Endothelial cell of umbilical vein (primary cell): ENCODE data around the gene VGLL4. TPM values are rescaled to one million over a fixed set of nuclear protein-coding genes. Genes with fewer than 3 reads are reported as not detected.

ENCODE experiments used
- BruUV-seq: library from RNA; stranded (reverse); fragments of 400-500 nt; replicated peaks from 2 replicates; lab custom pipeline; 2021; lab: Mats Ljungman, UMichigan
- CTCF ChIA-PET: fragments of 300-600, 350-600 bp; sonication (Branson Sonifier 250); formaldehyde crosslinking; loops from one replicate; lab custom pipeline; 2021; ENCODE audit warnings: antibody characterized with exemption, inconsistent platforms; lab: Charles Lee
- POLR2A ChIA-PET: fragments of 300-600, 350-600 bp; sonication (Branson Sonifier 250); formaldehyde crosslinking; loops from one replicate; lab custom pipeline; 2021; ENCODE audit warnings: antibody characterized with exemption, inconsistent platforms; lab: Charles Lee
- DNase-seq: peaks from one replicate; pipeline ENCODE4 v3.0.0-alpha.2; 2011; ENCODE audit warnings: low read depth, low spot score
- FAIRE-seq: peaks from 2 replicates; lab custom pipeline; 2011; peaks lifted over from hg19 to GRCh38; lab: Jason Lieb, UNC
- H2AFZ ChIP-seq: 2 replicates; pipeline ENCODE4 v1.6.0; 2012; ENCODE audit warnings: low read depth, low read length, control low read depth, inconsistent platforms
- H3K27ac ChIP-seq: 2 replicates; pipeline ENCODE4 v1.5.1; 2011; ENCODE audit warnings: low read depth, mild to moderate bottlenecking, control low read depth, low read length, moderate library complexity; ENCODE audit not compliant: insufficient read depth
- H3K27me3 ChIP-seq, 2 experiments: 2 replicates each; pipeline versions ENCODE4 v1.6.0 to v1.6.1; 2011; ENCODE audit warnings: low read length in 2 of 2, mixed read lengths in 1 of 2; ENCODE audit not compliant: control insufficient read depth in 2 of 2, insufficient read depth in 2 of 2
- H3K36me3 ChIP-seq, 2 experiments: 2 replicates in 1 of 2; 3 replicates in 1 of 2; pipeline ENCODE4 v1.5.1; 2011; ENCODE audit warnings: low read length in 2 of 2, mild to moderate bottlenecking in 1 of 2, moderate library complexity in 1 of 2; ENCODE audit not compliant: control insufficient read depth in 2 of 2, insufficient read depth in 2 of 2; ENCODE audit errors: extremely low read depth in 1 of 2
- H3K4me1 ChIP-seq: 3 replicates; pipeline ENCODE4 v1.5.1; 2011; ENCODE audit warnings: mild to moderate bottlenecking, low read length; ENCODE audit not compliant: control insufficient read depth, insufficient read depth; ENCODE audit errors: extremely low read depth
- H3K4me2 ChIP-seq: 2 replicates; pipeline ENCODE4 v1.6.1; 2011; ENCODE audit warnings: low read length, control low read depth, mixed read lengths; ENCODE audit not compliant: insufficient read depth
- H3K4me3 ChIP-seq, 3 experiments: fragments of 200-600 bp in 1 of 3; sonication (generic), shearing (Covaris generic) in 1 of 3; replicated peaks in 1 of 3; 2 replicates each; pipeline ENCODE4 v1.5.1; 2011 to 2016; ENCODE audit warnings: control low read depth in 3 of 3, low read length in 3 of 3, mild to moderate bottlenecking in 2 of 3, inconsistent platforms in 1 of 3, low read depth in 1 of 3, moderate library complexity in 1 of 3; ENCODE audit not compliant: insufficient read depth in 1 of 3
- H3K79me2 ChIP-seq: 2 replicates; pipeline ENCODE4 v1.6.0; 2012; ENCODE audit warnings: low read length, inconsistent platforms; ENCODE audit not compliant: control insufficient read depth, insufficient read depth
- H3K9ac ChIP-seq: replicated peaks from 2 replicates; pipeline ENCODE3; 2011; ENCODE audit warnings: low read length, control low read depth; ENCODE audit not compliant: insufficient read depth; ENCODE audit errors: extremely low read depth
- H3K9me1 ChIP-seq: replicated peaks from 3 replicates; pipeline ENCODE4 v1.6.0; 2011; ENCODE audit warnings: mild to moderate bottlenecking, low read length; ENCODE audit not compliant: control insufficient read depth, insufficient read depth; ENCODE audit errors: extremely low read depth
- H3K9me3 ChIP-seq: replicated peaks from 2 replicates; pipeline ENCODE4 v1.5.1; 2012; ENCODE audit warnings: low read length, inconsistent platforms; ENCODE audit not compliant: control insufficient read depth, insufficient read depth
- H4K20me1 ChIP-seq: replicated peaks from 2 replicates; pipeline ENCODE3; 2011; ENCODE audit warnings: mild to moderate bottlenecking, low read length; ENCODE audit not compliant: control insufficient read depth, insufficient read depth; ENCODE audit errors: extremely low read depth
- EZH2 ChIP-seq: IDR thresholded peaks from 2 replicates; pipeline ENCODE4 v1.6.1; 2012; ENCODE audit warnings: borderline replicate concordance, low read depth, mild to moderate bottlenecking, moderate library complexity, low read length, inconsistent platforms; ENCODE audit not compliant: severe bottlenecking
- FOS ChIP-seq: IDR thresholded peaks from 2 replicates; pipeline ENCODE4 v1.6.1; 2011; ENCODE audit warnings: mild to moderate bottlenecking, low read length, moderate library complexity, borderline replicate concordance; ENCODE audit not compliant: insufficient read depth
- dilution Hi-C: fragments of 300-500 bp; cut with MboI; formaldehyde crosslinking; loops from one replicate; pipeline ENCODE4 v1.15.0; 2019; ENCODE audit warnings: low sequenced_read_pairs; ENCODE audit not compliant: extremely low pct_ligation_motif_present
- intact Hi-C: fragments of 100-400 bp; cut with micrococcal nuclease; formaldehyde crosslinking; loops from one replicate; pipeline ENCODE4 v1.10.0; 2022
- polyA plus RNA-seq, 4 experiments: library from polyadenylated mRNA; depleted of rRNA in 3 of 4; stranded (reverse) in 3 of 4; unstranded in 1 of 4; fragments of >200 nt; gene quantifications; 2 replicates each; pipeline versions ENCODE4 v1.2.1 to v1.2.3, GENCODE V29; 2011 to 2012; ENCODE audit warnings: missing spikeins in 1 of 4
- total RNA-seq: library from RNA; stranded (reverse); gene quantifications from 2 replicates; pipeline ENCODE4 v1.2.3, GENCODE V29; 2021
- TF ChIP-seq, protein P1 (sequence below), 2 donors: IDR thresholded peaks; 1 replicate in 1 of 2; 2 replicates in 1 of 2; pipeline ENCODE4 v1.5.1; 2011; ENCODE audit warnings: low read length in 2 of 2, mild to moderate bottlenecking in 2 of 2, moderate library complexity in 2 of 2, control low read depth in 1 of 2, inconsistent platforms in 1 of 2, low read depth in 1 of 2; ENCODE audit not compliant: insufficient read depth in 1 of 2; ENCODE audit errors: extremely low read depth in 1 of 2

Gene VGLL4
- total and polyA plus RNA-seq, 2 donors (not counting 3 experiments of a cell fraction or from before 2014, with no cell fraction given), result 67.0 to 78.9 TPM

DNA sequence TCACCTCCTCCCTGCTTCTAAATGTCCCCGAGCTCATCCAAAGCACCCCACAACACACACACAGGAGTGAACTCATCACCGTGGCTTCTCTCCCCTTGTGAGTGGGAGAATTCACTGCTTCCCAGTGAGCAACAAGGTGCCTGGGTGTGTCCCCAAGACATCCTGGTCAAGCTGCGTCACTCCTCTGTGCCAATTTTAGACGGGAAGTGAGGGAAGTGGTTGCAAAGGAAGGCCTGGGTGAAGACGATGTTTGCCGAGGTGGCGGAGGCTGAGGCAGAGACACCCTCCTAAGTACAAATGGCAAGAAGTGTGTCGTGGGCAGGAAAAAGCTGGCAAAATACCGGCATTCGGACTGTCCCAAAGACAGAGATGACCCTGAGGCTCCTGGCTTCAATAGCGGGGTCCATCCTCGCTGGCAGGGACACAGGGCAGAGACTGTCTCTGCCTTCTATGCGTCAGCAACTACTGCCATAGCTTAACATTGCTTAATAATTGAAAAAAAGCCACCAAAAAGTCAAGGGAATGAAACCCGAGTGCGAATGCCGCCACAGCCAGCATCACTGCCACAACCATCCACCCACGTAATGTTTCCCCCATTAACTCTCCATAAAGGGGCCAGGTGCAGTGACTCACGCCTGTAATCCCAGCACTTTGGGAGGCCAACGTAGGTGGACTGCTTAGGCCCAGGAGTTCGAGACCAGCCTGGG lies 72.8 kb downstream of the VGLL4 start:
- H3K9me1 ChIP-seq, result no peaks in the 10 kb centered on the region
- FAIRE-seq (peak; percentile 85), DNase-seq (peak; percentile 59)
- H2AFZ ChIP-seq, result no peak overlapping the region
- dilution Hi-C loops, result no loop called here
- no peaks in the 10 kb centered on the region for H4K20me1 ChIP-seq
- H3K36me3 ChIP-seq, result peaks cover 8 to 21% of the 10 kb centered on the region in 2 experiments
- H3K4me3 ChIP-seq, result no peak overlapping the region
- H3K9ac ChIP-seq, result peak overlapping the region; percentile 48
- intact Hi-C loops, result no loop called here
- peak overlapping the region; percentile 97 for H3K27ac ChIP-seq
- ChIA-PET CTCF (interaction anchor here (4.4 kb wide), 1 partner anchor 192 kb away, joined by 21 read pairs; no protein-coding TSS in a partner anchor), POLR2A (no interaction called here)
- H3K4me1 ChIP-seq, result peaks cover 53% of the 10 kb centered on the region
- H3K79me2 ChIP-seq, result peaks cover 79% of the 10 kb centered on the region
- TF ChIP-seq, protein P1, sequence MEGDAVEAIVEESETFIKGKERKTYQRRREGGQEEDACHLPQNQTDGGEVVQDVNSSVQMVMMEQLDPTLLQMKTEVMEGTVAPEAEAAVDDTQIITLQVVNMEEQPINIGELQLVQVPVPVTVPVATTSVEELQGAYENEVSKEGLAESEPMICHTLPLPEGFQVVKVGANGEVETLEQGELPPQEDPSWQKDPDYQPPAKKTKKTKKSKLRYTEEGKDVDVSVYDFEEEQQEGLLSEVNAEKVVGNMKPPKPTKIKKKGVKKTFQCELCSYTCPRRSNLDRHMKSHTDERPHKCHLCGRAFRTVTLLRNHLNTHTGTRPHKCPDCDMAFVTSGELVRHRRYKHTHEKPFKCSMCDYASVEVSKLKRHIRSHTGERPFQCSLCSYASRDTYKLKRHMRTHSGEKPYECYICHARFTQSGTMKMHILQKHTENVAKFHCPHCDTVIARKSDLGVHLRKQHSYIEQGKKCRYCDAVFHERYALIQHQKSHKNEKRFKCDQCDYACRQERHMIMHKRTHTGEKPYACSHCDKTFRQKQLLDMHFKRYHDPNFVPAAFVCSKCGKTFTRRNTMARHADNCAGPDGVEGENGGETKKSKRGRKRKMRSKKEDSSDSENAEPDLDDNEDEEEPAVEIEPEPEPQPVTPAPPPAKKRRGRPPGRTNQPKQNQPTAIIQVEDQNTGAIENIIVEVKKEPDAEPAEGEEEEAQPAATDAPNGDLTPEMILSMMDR (IDR thresholded peaks at IDR 0.05; ENCODE audit: extremely low read depth in 1 of 2, insufficient read depth in 1 of 2, low read depth in 1 of 2, low read length in 2 of 2), result no peak
- TF ChIP-seq FOS, result peak; percentile 15
- no peak for TF ChIP-seq EZH2
- no TSS peak for BruUV-seq
- peak overlapping the region; percentile 48 for H3K4me2 ChIP-seq
- H3K27me3 ChIP-seq, result no peaks in the 10 kb centered on the region
- H3K9me3 ChIP-seq, result no peaks in the 10 kb centered on the region

DNA sequence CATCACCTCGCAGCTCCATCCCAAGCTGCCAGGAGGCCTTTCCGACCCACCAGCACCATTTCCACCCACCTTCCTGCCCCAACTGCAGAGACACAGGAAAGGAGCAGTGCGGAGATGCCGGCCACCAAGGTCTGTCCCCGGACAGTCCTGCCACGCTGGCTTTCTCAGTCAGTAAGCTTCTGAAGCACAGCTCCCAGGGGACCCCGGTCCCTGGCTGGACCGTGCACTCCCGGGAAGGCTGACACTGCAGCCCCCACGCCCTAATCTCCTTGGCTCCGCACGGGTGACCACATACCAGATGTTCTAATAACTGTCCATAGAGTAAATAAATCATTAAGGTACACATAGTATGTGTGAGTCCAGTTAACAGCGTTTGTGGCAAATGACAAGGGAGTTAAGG lies 73.5 kb downstream of the VGLL4 start:
- ChIA-PET POLR2A (no interaction called here), CTCF (interaction anchor here (1.1 to 4.4 kb wide), 3 partner anchors 21 to 191 kb away, joined by 3 to 21 read pairs (median 6); no protein-coding TSS in a partner anchor)
- intact Hi-C loops (no loop called here), dilution Hi-C loops (no loop called here)
- Histone ChIP-seq H3K27me3 (no peaks in the 10 kb centered on the region), H3K4me1 (peaks cover 53% of the 10 kb centered on the region), H3K9ac (peak overlapping the region; percentile 48), H3K4me2 (no peak overlapping the region), H3K4me3 (no peak overlapping the region), H2AFZ (no peak overlapping the region), H3K79me2 (peaks cover 80% of the 10 kb centered on the region), H3K27ac (peak overlapping the region; percentile 97), H3K36me3 (peaks cover 8 to 24% of the 10 kb centered on the region in 2 experiments), H3K9me3 (no peaks in the 10 kb centered on the region), H3K9me1 (no peaks in the 10 kb centered on the region), H4K20me1 (no peaks in the 10 kb centered on the region)
- no TSS peak for BruUV-seq
- DNase-seq (no peak), FAIRE-seq (no peak)
- TF ChIP-seq, protein P1 (IDR thresholded peaks at IDR 0.05; ENCODE audit: extremely low read depth in 1 of 2, insufficient read depth in 1 of 2, low read depth in 1 of 2, low read length in 2 of 2), result no peak
